Activated naive CD8-positive, alpha-beta T cell treated with anti-CD3 and anti-CD28 coated beads, Interleukin-2, amount 50 U/mL, for 16 hours (primary cell): Measurements from ENCODE around the gene CRIP3.
"Not testable (repeated sequence)": the region's sequence is repeated elsewhere in the genome, so short reads cannot be mapped to it uniquely, and the experiment has no call there.

Experiments
- DNase-seq: peaks from one replicate; pipeline ENCODE4 v3.0.0-alpha.2; 2020; ENCODE audit warnings: low read depth, low spot score

Gene CRIP3

DNA sequence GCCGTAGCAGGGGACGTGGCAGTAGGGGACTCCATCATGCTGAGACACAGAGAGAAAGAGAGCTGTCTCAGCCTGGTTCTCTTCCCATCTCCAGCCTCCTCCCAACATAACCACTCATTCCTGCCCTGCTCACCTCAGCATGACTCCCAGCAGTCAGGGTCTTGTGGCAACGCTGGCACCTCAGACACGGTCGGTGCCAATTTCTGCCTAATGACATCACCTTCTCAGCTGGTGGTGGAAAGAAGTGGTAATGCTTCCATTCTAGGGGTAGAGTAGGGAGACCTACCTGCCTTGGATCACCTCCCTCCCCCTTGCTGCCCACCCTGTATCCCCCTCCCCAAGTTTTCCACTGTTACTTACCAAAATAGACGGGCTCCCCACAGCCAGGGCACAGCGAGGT, 2.5 kb downstream of the CRIP3 start:
- no peak for DNase-seq

GRCh38 chr6:43304882-43305281, 3.7 kb downstream of the CRIP3 start:
- DNase-seq: no peak

- DNase-seq: no peak
These were observed 4.3 kb downstream of the CRIP3 start for GRCh38 chr6:43304361-43304760.

DNA sequence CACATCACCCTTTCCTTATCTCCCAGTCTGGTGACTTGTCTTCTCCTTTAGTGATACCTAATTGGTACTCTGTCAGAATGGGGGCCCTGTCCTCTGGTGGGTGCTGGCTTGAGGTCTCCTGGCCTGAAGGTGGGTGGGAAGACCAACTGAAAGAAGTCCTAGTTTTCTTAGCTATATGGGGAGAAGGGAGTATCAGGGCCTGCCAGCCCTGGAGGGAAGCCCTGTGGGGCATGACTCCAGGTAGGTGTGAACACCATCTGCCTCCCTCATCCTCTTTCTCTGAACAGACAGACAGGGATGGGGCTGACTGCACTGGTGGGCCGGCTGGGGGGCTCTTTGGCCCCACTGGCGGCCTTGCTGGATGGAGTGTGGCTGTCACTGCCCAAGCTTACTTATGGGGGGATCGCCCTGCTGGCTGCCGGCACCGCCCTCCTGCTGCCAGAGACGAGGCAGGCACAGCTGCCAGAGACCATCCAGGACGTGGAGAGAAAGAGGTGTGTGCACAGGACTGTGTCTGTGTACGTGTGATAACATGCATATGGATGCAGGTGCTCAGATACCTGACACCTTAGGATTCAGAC, 4.8 kb downstream of the CRIP3 start:
- DNase-seq: no peak

DNA sequence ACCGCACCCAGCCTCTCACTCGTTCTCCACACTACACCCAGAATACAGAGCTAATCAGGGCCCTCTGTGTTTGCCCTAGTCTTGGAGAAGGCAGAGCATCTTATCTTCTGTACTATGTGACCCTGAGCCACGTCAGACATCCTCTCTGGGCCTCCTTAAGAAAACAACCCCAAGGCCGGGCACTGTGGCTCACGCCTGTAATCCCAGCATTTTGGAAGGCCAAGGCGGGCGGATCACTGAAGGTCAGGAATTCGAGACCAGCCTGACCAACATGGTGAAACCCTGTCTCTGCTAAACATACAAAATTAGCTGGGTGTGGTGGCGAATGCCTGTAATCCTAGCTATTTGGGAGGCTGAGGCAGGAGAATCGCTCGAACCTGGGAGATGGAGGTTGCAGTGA, 5.6 kb downstream of the CRIP3 start:
- not testable (repeated sequence) for DNase-seq

DNA sequence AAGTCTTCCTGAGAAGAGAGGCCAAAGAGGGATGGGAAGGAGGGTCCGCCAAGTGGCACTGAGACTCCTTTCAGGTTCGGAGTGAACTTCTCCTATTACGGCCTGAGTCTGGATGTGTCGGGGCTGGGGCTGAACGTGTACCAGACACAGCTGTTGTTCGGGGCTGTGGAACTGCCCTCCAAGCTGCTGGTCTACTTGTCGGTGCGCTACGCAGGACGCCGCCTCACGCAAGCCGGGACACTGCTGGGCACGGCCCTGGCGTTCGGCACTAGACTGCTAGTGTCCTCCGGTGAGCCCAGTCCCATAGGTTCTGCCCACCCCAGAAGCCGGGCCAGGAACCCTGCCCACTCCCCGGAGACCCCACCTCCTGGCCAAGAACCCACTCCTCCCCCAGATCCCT, 6.5 kb downstream of the CRIP3 start:
- no peak for DNase-seq

DNA sequence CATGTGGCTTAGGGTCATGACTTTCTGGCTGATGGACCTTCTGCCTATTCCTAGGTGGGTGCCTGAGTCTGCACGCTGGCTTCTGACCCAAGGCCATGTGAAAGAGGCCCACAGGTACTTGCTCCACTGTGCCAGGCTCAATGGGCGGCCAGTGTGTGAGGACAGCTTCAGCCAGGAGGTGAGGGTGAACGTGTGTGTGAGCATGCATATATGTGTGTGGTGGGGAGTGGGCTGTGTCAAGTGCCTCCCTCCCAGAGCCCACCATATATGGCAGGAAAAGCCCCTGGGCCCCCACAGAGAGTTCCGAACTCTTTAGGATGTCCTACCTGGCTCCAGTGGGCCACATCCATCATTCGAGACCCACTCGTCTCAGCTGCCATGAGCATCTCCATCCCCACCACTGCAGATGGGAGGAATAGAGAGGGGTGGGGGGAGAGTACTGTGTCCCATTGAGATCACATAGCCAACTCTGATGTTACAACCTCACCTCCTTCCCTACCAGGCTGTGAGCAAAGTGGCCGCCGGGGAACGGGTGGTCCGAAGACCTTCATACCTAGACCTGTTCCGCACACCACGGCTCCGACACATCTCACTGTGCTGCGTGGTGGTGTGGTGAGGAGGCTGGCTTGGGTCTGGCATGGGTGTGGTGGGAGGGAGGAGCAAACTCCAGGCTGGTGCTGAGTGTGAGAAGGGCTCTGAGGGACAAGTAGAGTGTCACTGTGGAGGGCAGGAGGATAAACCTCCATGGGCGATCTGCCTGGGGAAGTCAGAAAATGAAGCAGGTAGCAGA, 7.3 kb downstream of the CRIP3 start:
- no peak for DNase-seq

DNA sequence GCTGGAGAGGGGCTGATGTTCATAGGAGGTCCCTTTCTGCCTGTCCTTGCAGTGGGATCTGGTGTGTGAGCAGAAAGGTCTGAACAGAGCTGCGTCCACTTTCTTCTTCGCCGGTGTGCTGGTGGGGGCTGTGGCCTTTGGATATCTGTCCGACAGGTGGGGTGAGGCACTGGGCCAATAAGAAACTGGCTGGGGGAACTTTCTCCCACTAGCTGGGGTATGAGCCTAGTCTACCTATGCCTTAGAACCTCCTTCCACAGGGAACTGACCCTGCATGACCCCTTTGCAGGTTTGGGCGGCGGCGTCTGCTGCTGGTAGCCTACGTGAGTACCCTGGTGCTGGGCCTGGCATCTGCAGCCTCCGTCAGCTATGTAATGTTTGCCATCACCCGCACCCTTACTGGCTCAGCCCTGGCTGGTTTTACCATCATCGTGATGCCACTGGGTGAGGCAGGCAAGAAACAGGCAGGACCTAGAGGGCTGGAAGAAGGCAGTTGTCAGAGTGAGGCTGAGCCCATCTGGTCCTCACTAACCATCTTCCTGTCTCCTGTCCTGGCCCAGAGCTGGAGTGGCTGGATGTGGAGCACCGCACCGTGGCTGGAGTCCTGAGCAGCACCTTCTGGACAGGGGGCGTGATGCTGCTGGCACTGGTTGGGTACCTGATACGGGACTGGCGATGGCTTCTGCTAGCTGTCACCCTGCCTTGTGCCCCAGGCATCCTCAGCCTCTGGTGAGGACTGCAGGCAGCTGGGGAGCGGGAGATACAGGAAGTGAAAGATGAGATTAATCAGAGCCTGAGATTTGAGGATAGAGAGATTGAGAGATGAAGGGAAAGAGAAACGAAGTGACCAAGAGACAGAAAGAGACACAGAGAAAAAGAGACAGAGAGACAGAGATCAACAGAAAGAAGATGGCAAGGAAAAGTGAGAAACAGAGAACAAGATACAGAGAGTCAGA, 9.0 kb downstream of the CRIP3 start:
- DNase-seq: no peak

- DNase-seq: no peak
These were observed 9.9 kb downstream of the CRIP3 start for GRCh38 chr6:43298565-43299337.

- no peak for DNase-seq
These were observed 10.7 kb downstream of the CRIP3 start, which contains the start of gene SLC22A7 for GRCh38 chr6:43297644-43298564. TSS of gene SLC22A7 (plus strand) at chr6:43298260. CDS start at chr6:43298359, 99 bp downstream.

DNA sequence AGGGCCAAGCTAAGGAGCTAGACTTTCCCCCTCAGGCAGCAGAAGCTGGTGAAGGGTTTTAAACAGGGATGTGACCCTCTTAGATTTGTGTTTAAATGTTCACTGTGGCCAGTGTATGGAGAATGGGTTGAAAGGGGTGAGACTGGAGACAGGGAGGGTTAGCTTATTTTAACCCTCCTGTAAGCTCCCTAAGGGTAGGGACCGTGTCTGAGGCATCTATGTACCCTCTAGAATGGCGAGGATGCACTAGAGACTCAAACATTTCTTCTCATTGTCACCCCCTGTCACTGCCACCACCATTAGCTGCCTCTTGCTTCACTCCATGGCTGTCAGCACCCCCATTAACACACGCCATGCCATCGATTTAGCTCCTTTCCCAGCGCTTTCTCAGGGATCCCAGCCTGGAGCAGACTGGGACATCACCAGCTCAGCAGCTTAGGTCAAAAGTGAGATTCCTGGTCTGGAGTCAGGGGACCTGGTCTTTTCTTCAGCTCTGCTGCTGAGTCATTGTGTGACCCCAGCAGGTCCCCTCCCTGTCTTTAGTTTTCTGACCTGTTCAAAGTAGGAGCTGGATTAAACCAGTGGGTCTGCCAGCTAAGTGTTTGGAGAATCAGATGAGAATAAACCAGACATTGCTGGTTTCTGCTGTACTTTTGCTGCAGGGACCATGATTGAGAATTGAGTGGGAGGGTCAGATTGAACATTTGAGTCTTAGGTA, 11.7 kb downstream of the CRIP3 start:
- no peak for DNase-seq

GRCh38 chr6:43295456-43295855, 13.2 kb downstream of the CRIP3 start:
- DNase-seq: no peak

GRCh38 chr6:43294536-43294935, 14.1 kb downstream of the CRIP3 start:
- no peak for DNase-seq

DNA sequence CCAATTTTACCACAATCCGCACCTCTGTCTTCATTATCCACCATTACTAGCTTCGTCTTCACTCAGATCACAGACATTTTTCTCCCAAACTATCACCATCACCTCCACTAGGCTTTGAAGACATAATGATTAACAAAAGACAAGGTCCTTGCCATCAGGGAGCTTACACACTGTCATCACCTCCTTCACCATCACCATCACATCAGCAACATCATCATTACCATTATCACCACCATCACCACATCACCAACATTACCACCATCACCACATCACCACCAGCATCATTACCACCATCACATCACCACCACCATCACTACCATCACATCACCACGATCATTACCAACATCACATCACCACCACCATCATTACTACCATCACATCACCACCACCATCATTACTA, 14.9 kb downstream of the CRIP3 start:
- DNase-seq: no peak

DNA sequence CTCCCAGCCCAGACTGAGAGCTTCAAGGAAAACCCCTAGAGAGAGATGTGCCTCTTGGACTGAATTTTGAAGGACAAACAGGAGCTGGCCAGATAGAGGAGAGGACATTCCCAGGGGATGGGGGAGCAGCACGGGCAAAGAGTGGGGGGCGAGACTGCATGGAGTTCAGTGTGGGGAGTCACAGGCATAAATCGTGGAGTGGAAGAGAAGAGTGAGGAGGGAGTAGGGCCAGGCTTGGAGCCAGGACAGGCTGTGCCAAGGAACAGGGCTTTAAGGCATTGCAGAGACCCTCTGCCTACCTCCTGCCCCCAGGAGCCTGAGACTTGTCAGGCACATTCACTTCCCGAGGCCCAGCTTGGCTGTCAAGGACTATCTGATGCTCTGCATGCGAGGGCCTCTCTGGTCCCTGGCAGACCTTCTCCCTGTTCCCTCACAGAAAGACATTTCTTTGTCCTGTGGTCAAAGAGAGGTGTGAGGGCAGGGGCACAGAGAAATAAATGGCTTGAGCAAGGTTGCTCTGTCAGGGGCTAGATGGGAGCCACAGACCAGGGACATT, 15.8 kb downstream of the CRIP3 start:
- DNase-seq: no peak

GRCh38 chr6:43292341-43292740, 16.3 kb downstream of the CRIP3 start:
- DNase-seq: no peak

DNA sequence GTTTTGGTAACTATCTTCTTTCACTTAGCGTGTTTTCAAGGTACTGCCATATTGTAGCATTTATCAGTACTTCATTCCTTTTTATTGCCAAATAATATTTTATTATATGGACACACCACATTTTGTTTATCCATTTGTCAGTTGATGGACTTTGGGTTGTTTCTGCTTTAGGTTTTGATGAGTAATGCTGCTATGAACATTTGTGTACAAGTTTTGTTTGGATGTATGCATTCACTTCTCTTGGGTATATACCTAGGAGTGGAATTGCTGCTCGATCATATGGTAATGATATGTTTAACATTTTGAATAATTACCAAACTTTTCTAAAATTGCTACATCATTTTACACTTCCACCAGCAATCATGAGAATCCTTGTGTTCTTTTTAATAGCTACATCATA, 16.9 kb downstream of the CRIP3 start:
- no peak for DNase-seq

- DNase-seq: no peak
These were observed 17.7 kb downstream of the CRIP3 start for GRCh38 chr6:43290905-43291355.

DNA sequence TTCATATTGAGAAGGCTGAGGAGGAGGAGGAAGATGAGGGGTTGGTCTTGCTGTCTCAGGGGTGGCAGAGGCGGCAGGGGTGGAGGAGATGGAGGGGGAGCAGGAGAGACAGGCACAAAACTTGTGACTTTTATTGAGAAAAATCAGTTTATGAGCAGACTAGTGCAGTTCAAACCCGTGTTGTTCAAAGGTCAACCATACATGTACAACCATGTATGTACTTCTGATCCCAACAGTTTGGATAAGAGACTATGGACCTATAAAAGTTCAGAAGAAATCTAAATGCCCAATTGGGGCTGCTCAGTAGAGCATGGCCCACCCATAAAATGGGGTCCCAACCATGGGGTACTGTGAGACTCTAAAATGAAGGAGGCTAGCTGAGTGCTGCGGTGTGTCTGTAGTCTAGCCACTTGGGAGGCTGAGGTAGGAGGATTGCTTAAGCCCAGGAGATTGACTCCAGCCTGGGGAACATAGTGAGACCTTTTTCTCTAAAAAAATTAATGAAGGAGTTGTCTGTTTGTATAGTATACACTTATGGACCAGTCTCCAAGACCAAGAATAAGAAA, 18.2 kb downstream of the CRIP3 start:
- no peak for DNase-seq
